ENCODE measurements around the gene USP40. TPM values are rescaled to one million over a fixed set of nuclear protein-coding genes. Genes with fewer than 3 reads are reported as not detected.

USP40 gene
- total RNA-seq, 4 donors from 2014 or later: 41.7 to 68.0 (median 54.2) TPM

GRCh38 chr2:233468047-233468740 lies 98.4 kb downstream of the USP40 start:
- H3K27me3 ChIP-seq: no peaks in the 10 kb centered on the region
- TF ChIP-seq CTCF (IDR thresholded peaks at IDR 0.05) (no peak), EP300 (IDR thresholded peaks at IDR 0.05) (no peak), POLR2A (IDR thresholded peaks at IDR 0.05) (no peak)
- peaks cover 0 to 92% (median 10%) of the 10 kb centered on the region in 3 donors for H3K36me3 ChIP-seq
- H3K4me1 ChIP-seq: peaks cover 0 to 14% (median 6%) of the 10 kb centered on the region in 4 donors
- DNase-seq (ENCODE audit: low spot score in 2 of 2): peak in 1 of 2 donors; percentile 7
- H3K27ac ChIP-seq: no peak overlapping the region
- WGBS, 2 donors: 94 to 95% methylated on average over 21 to 22 of the region's 22 CpGs
- no peaks in the 10 kb centered on the region for H3K9me3 ChIP-seq
- no peak overlapping the region for H3K4me3 ChIP-seq

- TF ChIP-seq POLR2A (IDR thresholded peaks at IDR 0.05) (no peak), CTCF (IDR thresholded peaks at IDR 0.05) (no peak), EP300 (IDR thresholded peaks at IDR 0.05) (no peak)
- peak in 1 of 2 donors; percentile 5 for DNase-seq (ENCODE audit: low spot score in 2 of 2)
- Histone ChIP-seq H3K4me1 (peaks cover 0 to 14% (median 6%) of the 10 kb centered on the region in 4 donors), H3K9me3 (no peaks in the 10 kb centered on the region), H3K27me3 (no peaks in the 10 kb centered on the region), H3K4me3 (no peak overlapping the region), H3K27ac (no peak overlapping the region), H3K36me3 (peaks cover 0 to 92% (median 10%) of the 10 kb centered on the region in 3 donors)
- 88 to 93% methylated on average over 18 to 20 of the region's 20 CpGs for WGBS, 2 donors
Measured at GRCh38 chr2:233466991-233467603, 99.5 kb downstream of the USP40 start.

- DNase-seq (ENCODE audit: low spot score in 2 of 2): peak in 1 of 2 donors; percentile 4
- TF ChIP-seq POLR2A (IDR thresholded peaks at IDR 0.05): no peak
- TF ChIP-seq CTCF (IDR thresholded peaks at IDR 0.05): no peak
- TF ChIP-seq EP300 (IDR thresholded peaks at IDR 0.05): no peak
- 79 to 92% methylated on average over 15 to 16 of the region's 16 CpGs for WGBS, 2 donors
- Histone ChIP-seq H3K9me3 (no peaks in the 10 kb centered on the region), H3K27me3 (no peaks in the 10 kb centered on the region), H3K27ac (no peak overlapping the region), H3K4me1 (peaks cover 0 to 5% (median 4%) of the 10 kb centered on the region in 4 donors), H3K4me3 (no peak overlapping the region), H3K36me3 (peaks cover 0 to 98% (median 10%) of the 10 kb centered on the region in 3 donors)
Measured at GRCh38 chr2:233464531-233465240, 101.9 kb downstream of the USP40 start.

- Histone ChIP-seq H3K36me3 (peaks cover 0 to 98% (median 10%) of the 10 kb centered on the region in 3 donors), H3K4me1 (no peaks in the 10 kb centered on the region), H3K27ac (no peak overlapping the region), H3K9me3 (no peaks in the 10 kb centered on the region), H3K4me3 (no peak overlapping the region), H3K27me3 (no peaks in the 10 kb centered on the region)
- no peak for TF ChIP-seq EP300 (IDR thresholded peaks at IDR 0.05)
- no peak for TF ChIP-seq CTCF (IDR thresholded peaks at IDR 0.05)
- TF ChIP-seq POLR2A (IDR thresholded peaks at IDR 0.05): no peak
- DNase-seq (ENCODE audit: low spot score in 2 of 2): no peak
- 92 to 94% methylated on average over 19 of the region's 19 CpGs for WGBS, 2 donors
Measured at GRCh38 chr2:233464056-233464455, 102.5 kb downstream of the USP40 start.
